Stimulated activated naive CD8-positive, alpha-beta T cell treated with anti-CD3 and anti-CD28 coated beads, Interleukin-15, Interleukin-2, amounts not matched to agents 100 ng/mL and 50 ng/mL, for 24 hours (primary cell): ENCODE results near the gene AKAP8L.

Experiments used
- H3K27ac Mint-ChIP-seq: one replicate; pipeline ENCODE4 v1.8.0; 2021; ENCODE audit warnings: mild to moderate bottlenecking, mixed read lengths
- H3K27me3 Mint-ChIP-seq: one replicate; pipeline ENCODE4 v1.8.0; 2021; ENCODE audit warnings: mixed read lengths
- H3K36me3 Mint-ChIP-seq: one replicate; pipeline ENCODE4 v1.8.0; 2021; ENCODE audit warnings: low read depth, mixed read lengths
- H3K4me1 Mint-ChIP-seq: one replicate; pipeline ENCODE4 v1.8.0; 2021; ENCODE audit warnings: low read depth, mixed read lengths
- H3K4me3 Mint-ChIP-seq: one replicate; pipeline ENCODE4 v1.8.0; 2021; ENCODE audit warnings: mild to moderate bottlenecking, mixed read lengths
- H3K9me3 Mint-ChIP-seq: one replicate; pipeline ENCODE4 v1.8.0; 2021; ENCODE audit warnings: mixed read lengths

Gene AKAP8L

DNA sequence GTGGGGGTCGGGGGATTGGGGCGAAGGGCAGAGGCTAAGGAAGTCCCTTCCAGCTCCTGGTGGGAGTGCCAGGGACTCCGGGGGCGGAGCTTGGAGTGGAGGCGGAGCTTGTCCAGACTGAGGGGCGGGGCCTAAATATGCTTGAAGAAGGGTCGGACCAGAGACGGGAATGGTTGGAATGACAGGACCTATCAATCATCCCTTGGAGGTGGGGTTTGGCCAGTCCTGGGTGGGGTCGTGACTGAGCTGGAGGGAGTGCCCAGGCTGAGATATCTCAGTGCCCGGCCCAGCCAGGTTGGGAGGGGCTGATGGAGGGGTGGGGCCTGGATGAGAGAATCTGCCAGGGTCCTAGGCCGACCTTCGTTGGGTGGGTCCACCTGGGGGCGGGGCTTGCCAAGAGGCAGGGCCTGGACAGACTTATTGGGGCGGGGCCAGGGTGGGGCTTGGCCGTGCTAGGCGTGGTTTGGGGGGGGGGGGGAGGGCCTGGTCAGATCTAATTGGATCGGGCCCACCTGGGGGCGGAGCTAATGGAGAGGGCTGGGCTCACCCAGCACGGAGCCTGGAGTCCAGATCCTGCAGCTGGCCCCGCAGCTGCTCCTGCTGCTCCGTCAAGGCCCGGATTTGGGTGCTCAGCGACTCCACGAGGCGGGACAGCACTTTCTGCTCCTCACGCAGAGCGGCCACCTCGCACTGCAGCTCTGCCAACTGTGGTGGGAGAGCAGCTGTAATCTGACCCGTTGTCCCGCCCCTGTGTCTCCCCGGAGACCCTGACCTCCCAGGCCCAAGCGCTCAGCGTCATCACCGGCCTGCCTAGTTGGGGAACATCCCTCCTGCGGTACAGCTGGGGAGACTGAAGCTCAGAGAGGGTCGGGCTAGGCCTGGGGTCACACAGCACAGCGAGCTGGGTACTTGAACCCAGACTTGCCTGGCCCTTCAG, 33.6 kb upstream of the AKAP8L start:
- H3K27me3 Mint-ChIP-seq, result no peaks in the 10 kb centered on the region
- no peak overlapping the region for H3K27ac Mint-ChIP-seq
- H3K4me3 Mint-ChIP-seq, result no peak overlapping the region
- H3K36me3 Mint-ChIP-seq, result peaks cover 43% of the 10 kb centered on the region
- peaks cover 21% of the 10 kb centered on the region for H3K4me1 Mint-ChIP-seq
- no peaks in the 10 kb centered on the region for H3K9me3 Mint-ChIP-seq

DNA sequence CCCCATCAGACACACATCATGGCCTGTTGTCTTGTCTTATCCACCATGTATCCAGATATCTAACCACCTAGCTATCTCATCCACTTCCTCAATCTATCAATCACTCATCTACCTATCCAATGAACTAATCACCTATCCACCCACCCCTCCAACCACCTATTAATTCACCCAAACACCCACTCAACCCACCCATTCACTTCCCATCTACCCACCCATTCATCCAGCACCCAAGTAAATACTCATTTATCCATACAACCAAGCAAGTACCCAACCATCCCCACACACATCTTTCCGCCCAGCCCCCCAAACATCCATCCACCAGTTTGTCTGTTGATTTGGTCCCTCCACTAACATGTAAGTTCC, 31.7 kb upstream of the AKAP8L start:
- H3K36me3 Mint-ChIP-seq, result peaks cover 35% of the 10 kb centered on the region
- peak overlapping the region; percentile 74 for H3K27ac Mint-ChIP-seq
- H3K9me3 Mint-ChIP-seq, result no peaks in the 10 kb centered on the region
- H3K4me3 Mint-ChIP-seq, result peak overlapping the region; percentile 71
- no peaks in the 10 kb centered on the region for H3K27me3 Mint-ChIP-seq
- H3K4me1 Mint-ChIP-seq, result peaks cover 21% of the 10 kb centered on the region

DNA sequence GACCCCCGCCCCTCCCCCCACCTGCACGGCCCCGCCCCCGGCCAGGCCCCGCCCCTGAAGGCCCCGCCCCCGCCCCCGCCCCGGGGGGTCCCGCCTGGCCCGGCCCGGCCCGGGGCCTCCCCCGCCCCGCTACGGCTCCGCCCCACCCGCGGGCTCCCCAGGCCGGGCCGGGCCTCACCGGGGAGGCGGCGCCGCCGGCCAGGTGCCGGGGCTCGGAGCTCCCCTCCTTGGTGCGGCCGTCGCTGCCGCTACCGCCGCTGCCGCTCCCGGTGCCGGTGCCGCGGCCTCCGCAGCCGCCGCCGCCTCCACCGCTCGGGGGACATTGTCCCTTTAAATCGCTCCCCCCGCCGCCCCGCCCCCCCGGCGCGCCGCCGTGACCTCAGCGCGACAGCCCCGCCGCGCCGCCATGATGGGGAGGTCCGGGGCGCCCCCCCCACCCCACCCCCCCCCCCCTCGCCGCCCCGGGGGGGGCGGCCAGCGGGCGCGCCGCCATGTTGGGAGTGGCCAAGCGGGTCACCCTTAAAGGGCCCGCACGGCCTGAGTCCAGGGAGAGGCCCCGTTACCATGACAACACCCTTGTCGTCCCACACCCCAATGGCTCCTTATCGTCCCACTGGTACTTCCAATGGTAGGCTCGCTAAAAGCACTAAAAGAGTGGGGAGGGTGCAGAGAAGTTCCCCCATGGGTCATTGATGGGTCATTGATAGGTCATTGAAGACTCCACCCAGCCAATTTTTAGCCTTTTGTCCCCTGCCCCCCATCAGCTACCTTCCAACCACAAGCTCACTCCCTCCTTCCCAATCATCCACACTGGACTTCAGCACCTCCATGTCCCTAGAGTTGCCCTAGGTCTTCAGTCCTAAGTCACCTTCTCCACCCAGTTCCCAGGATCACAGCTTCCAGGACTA, 31.1 kb upstream of the AKAP8L start, which contains the start of gene WIZ:
Gene WIZ (minus strand): TSS at position 337 of the 908 bp plus-strand sequence. CDS start 1,649 bp downstream, outside the sequence.
- Mint-ChIP-seq H3K4me1 (peaks cover 21% of the 10 kb centered on the region), H3K27ac (peak within 1 kb of the TSS; percentile 74), H3K9me3 (no peaks in the 10 kb centered on the region), H3K27me3 (no peaks in the 10 kb centered on the region), H3K36me3 (peaks cover 29% of the 10 kb centered on the region), H3K4me3 (peak within 1 kb of the TSS; percentile 71)

- H3K36me3 Mint-ChIP-seq, result peaks cover 21% of the 10 kb centered on the region
- no peaks in the 10 kb centered on the region for H3K27me3 Mint-ChIP-seq
- no peaks in the 10 kb centered on the region for H3K9me3 Mint-ChIP-seq
- H3K4me1 Mint-ChIP-seq, result peaks cover 21% of the 10 kb centered on the region
- H3K27ac Mint-ChIP-seq, result no peak overlapping the region
- H3K4me3 Mint-ChIP-seq, result peak overlapping the region; percentile 42
These were observed 30.2 kb upstream of the AKAP8L start for GRCh38 chr19:15448778-15449619.

GRCh38 chr19:15448044-15448777, 29.4 kb upstream of the AKAP8L start:
- Mint-ChIP-seq H3K4me1 (peaks cover 21% of the 10 kb centered on the region), H3K4me3 (peak overlapping the region; percentile 42), H3K27ac (no peak overlapping the region), H3K27me3 (no peaks in the 10 kb centered on the region), H3K9me3 (no peaks in the 10 kb centered on the region), H3K36me3 (peaks cover 14% of the 10 kb centered on the region)

DNA sequence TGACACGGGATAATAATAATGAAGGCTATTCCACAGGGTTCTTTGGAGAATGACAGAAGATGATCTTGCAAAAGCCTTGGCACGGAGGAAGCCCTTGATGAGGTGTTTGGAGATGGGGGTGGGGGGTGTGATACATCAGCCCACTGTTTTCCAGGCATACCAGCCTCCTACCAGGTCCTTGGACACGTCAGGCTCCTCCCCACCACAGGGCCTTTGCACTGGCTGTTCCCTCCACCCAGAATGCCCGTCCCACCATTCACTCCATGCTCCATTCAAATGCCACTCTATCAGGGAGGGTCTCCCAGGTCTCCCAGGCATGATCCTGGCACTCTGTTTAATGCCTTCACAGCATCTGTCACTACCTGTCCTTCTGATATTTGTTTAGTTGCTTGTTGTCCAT, 28.3 kb upstream of the AKAP8L start:
- peaks cover 21% of the 10 kb centered on the region for H3K4me1 Mint-ChIP-seq
- H3K27ac Mint-ChIP-seq, result no peak overlapping the region
- peaks cover 9% of the 10 kb centered on the region for H3K36me3 Mint-ChIP-seq
- no peaks in the 10 kb centered on the region for H3K9me3 Mint-ChIP-seq
- H3K27me3 Mint-ChIP-seq, result no peaks in the 10 kb centered on the region
- H3K4me3 Mint-ChIP-seq, result no peak overlapping the region

DNA sequence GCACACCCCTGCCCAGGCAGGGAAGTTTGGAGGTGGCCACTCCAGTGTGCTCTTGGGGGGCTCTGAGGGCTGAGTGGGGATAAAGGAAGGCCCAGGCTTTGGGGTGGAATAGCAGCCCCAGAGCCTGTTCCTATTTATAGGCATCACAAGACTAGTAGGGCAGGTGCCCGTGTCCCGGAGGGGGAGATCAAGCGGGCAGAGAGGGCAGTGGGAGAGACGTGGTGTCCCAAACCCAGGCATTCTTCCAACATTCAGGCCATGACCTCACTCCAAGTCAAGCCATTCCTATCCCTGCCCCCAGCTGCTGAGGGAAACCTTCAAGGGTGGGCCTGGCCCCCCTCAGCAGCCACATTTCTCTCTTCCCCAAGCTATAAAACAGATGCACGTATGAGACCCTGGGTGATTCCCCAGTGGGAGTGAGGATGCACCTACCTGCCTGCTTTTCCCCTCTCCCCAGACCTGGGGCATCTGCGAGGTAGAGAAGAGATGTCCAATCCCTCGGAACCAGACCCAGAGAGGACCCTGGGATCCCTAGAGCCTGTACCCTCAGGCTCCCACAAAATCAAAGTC, 27.1 kb upstream of the AKAP8L start:
- Mint-ChIP-seq H3K4me1 (peaks cover 17% of the 10 kb centered on the region), H3K4me3 (no peak overlapping the region), H3K27ac (no peak overlapping the region), H3K9me3 (no peaks in the 10 kb centered on the region), H3K27me3 (no peaks in the 10 kb centered on the region), H3K36me3 (no peaks in the 10 kb centered on the region)

DNA sequence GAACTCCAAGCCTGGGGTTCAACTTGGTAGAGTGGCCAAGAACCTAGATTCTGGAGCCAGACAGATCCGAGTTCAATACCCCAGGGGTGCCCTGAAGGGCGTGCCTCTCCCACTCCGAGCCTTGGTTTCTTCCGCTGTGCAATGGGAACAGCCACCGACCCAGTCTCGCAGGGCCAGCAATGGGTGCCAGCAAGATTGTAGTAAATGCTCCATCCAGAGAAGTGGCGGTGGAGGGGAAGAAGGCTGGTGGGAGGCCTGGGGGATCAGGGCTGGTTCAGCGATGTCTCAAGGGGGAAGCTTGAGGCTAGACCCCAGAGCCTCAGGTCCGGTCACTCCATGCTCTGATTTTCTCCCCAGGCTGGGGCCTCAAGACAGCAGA, 26.4 kb upstream of the AKAP8L start:
- Mint-ChIP-seq H3K4me1 (peaks cover 10% of the 10 kb centered on the region), H3K9me3 (no peaks in the 10 kb centered on the region), H3K27ac (no peak overlapping the region), H3K36me3 (no peaks in the 10 kb centered on the region), H3K4me3 (no peak overlapping the region), H3K27me3 (no peaks in the 10 kb centered on the region)

DNA sequence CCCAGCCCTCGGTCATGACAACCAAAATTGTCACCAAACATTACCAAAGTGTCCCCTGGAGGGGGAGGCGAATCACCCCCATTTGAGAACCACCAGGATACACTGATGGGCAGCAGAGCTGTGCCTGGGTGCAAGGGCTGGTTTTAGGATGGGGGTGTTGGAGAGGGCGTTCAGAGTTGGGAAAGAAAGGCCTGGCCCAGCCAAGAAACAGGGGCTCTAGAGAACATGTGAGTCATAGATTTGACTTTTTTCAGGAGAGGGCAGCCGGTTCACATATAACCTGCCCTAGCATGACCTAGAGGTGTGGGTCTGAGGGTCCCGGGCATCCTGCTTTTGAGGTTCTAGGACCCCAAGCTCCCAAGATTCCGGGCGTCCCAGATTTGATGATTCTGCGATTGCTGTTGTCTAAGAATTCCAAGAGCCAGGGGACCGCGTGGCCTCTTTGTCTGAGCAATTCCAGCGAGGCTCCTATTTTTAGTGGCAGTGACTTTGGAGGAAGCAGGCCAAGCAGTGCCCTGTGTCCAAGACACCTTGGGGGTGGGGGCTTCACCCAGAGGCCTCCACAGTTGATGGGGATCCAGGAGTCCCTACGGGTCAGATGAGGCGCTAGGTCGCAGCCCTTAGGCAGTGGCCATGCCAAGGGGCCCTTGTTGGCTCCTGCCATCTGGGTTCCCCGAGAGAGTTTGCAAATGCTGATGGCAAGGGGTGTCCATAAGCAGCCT, 25.9 kb upstream of the AKAP8L start:
- Mint-ChIP-seq H3K27me3 (no peaks in the 10 kb centered on the region), H3K4me3 (no peak overlapping the region), H3K9me3 (no peaks in the 10 kb centered on the region), H3K36me3 (no peaks in the 10 kb centered on the region), H3K27ac (no peak overlapping the region), H3K4me1 (peaks cover 7% of the 10 kb centered on the region)

DNA sequence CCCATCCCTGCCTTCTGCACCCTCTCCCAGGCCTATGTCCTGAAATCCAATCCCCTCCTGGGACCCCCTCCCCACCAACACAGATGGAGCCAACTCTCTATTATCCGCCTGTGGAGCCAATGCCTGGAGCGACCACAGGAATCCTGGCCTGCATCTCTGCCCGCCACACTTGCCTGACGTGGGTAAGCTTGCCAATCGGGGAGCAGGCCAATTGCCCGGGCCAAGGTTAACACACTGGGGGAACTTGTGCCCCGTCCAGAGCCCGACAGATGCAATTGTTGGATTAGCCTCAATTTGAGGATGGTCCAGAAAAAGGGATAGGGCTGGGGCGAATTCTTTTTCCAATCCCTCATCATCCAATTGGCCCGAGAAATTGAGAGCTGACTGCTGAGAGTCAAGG, 25.1 kb upstream of the AKAP8L start:
- Mint-ChIP-seq H3K27me3 (no peaks in the 10 kb centered on the region), H3K27ac (no peak overlapping the region), H3K9me3 (no peaks in the 10 kb centered on the region), H3K4me1 (peaks cover 5% of the 10 kb centered on the region), H3K36me3 (no peaks in the 10 kb centered on the region), H3K4me3 (no peak overlapping the region)

- H3K27me3 Mint-ChIP-seq, result no peaks in the 10 kb centered on the region
- no peaks in the 10 kb centered on the region for H3K9me3 Mint-ChIP-seq
- H3K4me1 Mint-ChIP-seq, result peaks cover under 1% of the 10 kb centered on the region
- H3K4me3 Mint-ChIP-seq, result no peak overlapping the region
- H3K36me3 Mint-ChIP-seq, result no peaks in the 10 kb centered on the region
- H3K27ac Mint-ChIP-seq, result no peak overlapping the region
These were observed 24.5 kb upstream of the AKAP8L start for GRCh38 chr19:15443325-15443724.

DNA sequence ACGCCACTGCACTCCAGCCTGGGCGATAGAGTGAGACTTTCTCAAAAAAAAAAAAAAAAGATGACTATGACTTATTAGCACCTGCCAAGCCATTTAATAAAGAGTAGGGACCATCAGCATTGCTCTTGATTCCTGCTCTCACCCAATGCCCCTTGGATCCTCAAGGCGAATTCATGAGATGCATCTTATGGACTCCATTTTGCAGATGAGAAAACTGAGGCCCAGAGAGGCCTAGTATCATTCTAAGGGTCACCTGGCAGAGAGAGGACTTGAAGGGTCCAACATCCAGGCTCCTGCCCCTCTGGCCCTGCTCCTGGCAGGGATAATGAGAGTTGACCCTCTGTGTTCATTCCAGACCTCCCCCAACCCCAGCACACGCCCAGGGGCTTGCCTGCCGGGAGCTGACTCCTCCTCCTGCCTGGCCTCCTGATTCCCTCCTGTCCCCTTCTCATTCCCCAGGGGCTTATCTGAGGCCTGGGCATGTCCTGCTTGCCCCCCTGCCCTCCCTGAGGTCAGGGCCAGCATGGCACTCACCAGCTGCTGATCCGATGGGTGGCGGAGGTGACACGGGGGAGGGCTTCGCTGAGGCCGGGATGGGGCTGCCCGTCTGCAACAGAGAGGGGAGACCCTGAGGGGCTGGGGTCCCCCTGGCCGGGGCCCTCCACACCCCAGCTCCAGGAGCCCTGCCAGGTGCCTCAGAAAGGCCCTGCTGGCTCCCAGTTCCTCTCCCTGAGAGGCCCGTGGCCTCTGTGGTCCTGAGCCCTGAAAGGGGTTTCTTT, 23.5 kb upstream of the AKAP8L start:
- Mint-ChIP-seq H3K4me3 (no peak overlapping the region), H3K4me1 (no peaks in the 10 kb centered on the region)

DNA sequence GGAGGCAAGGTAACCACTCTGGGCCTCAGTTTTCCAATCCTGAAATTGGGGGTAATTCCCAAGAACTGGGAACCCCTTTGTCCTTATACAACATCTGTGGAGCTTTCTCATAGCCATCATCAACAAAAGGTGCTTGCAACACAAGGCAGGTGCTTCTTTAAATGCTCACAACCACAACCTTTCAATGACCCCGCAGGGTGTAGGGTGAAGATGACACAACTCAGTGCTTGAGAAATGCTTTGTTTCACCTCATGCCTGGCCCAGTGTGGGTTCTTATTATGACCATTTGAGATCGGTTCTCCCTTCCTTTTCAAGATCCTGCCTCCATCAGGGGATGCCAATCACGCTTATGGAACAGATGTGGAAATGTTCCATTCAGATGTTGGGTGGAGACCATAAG, 22.5 kb upstream of the AKAP8L start:
- peaks cover 2% of the 10 kb centered on the region for H3K4me1 Mint-ChIP-seq
- no peaks in the 10 kb centered on the region for H3K9me3 Mint-ChIP-seq
- no peaks in the 10 kb centered on the region for H3K36me3 Mint-ChIP-seq
- H3K4me3 Mint-ChIP-seq, result no peak overlapping the region
- no peak overlapping the region for H3K27ac Mint-ChIP-seq
- H3K27me3 Mint-ChIP-seq, result no peaks in the 10 kb centered on the region

More for the DNA sequence above, 23.5 kb upstream of the AKAP8L start:
- H3K36me3 Mint-ChIP-seq, result no peaks in the 10 kb centered on the region
- no peak overlapping the region for H3K27ac Mint-ChIP-seq
- H3K9me3 Mint-ChIP-seq, result no peaks in the 10 kb centered on the region
- no peaks in the 10 kb centered on the region for H3K27me3 Mint-ChIP-seq
